Right lobe of liver (tissue), 4 donors: ENCODE results near the gene GPC6.

Source experiments
- POLR2A ChIP-seq: fragments of 450-650 bp; IDR thresholded peaks from one replicate; pipeline ENCODE4 v1.6.1; 2017; ENCODE audit warnings: antibody characterized with exemption, mild to moderate bottlenecking
- TF ChIP-seq, protein P1 (sequence below), 4 donors: fragments of 200-600 bp in 3 of 4; fragments of 450-650 bp in 1 of 4; IDR thresholded peaks; one replicate each; pipeline versions ENCODE4 v1.5.1 to v1.8.0; 2016 to 2022; ENCODE audit warnings: antibody characterized with exemption in 4 of 4, mild to moderate bottlenecking in 2 of 4
- donor health status: DM: no; HTN: no; CAD: no.
- donor health status: DM: no; HTN: no; CAD: no.
- donor health status: DM: no; HTN: yes; CAD: no.

- TF ChIP-seq, protein P1, sequence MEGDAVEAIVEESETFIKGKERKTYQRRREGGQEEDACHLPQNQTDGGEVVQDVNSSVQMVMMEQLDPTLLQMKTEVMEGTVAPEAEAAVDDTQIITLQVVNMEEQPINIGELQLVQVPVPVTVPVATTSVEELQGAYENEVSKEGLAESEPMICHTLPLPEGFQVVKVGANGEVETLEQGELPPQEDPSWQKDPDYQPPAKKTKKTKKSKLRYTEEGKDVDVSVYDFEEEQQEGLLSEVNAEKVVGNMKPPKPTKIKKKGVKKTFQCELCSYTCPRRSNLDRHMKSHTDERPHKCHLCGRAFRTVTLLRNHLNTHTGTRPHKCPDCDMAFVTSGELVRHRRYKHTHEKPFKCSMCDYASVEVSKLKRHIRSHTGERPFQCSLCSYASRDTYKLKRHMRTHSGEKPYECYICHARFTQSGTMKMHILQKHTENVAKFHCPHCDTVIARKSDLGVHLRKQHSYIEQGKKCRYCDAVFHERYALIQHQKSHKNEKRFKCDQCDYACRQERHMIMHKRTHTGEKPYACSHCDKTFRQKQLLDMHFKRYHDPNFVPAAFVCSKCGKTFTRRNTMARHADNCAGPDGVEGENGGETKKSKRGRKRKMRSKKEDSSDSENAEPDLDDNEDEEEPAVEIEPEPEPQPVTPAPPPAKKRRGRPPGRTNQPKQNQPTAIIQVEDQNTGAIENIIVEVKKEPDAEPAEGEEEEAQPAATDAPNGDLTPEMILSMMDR (IDR thresholded peaks at IDR 0.05) = no peak
- no peak for TF ChIP-seq POLR2A
Measured at GRCh38 chr13:94120878-94121277, 894.3 kb downstream of the GPC6 start.
